ENCODE measurements around the gene NDOR1. TPM values are rescaled to one million over a fixed set of nuclear protein-coding genes. Genes with fewer than 3 reads are reported as not detected.

The NDOR1 gene
- total RNA-seq, 1 donor from 2014 or later = 28.0 TPM

DNA sequence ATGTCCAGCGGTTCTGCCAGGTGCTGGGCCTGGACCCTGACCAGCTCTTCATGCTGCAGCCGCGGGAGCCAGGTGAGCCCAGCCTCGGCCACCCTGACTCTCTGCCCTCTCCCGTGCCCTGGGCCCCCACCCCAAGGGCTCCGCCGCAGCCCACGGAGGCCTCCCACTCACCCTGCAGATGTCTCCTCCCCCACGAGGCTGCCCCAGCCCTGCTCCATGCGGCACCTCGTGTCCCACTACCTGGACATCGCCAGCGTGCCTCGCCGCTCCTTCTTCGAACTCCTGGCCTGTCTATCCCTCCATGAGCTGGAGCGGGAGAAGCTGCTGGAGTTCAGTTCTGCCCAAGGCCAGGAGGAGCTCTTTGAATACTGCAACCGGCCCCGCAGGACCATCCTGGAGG, 9.1 kb downstream of the NDOR1 start:
- no peaks in the 10 kb centered on the region for H3K27me3 Mint-ChIP-seq
- TF ChIP-seq, protein P1, sequence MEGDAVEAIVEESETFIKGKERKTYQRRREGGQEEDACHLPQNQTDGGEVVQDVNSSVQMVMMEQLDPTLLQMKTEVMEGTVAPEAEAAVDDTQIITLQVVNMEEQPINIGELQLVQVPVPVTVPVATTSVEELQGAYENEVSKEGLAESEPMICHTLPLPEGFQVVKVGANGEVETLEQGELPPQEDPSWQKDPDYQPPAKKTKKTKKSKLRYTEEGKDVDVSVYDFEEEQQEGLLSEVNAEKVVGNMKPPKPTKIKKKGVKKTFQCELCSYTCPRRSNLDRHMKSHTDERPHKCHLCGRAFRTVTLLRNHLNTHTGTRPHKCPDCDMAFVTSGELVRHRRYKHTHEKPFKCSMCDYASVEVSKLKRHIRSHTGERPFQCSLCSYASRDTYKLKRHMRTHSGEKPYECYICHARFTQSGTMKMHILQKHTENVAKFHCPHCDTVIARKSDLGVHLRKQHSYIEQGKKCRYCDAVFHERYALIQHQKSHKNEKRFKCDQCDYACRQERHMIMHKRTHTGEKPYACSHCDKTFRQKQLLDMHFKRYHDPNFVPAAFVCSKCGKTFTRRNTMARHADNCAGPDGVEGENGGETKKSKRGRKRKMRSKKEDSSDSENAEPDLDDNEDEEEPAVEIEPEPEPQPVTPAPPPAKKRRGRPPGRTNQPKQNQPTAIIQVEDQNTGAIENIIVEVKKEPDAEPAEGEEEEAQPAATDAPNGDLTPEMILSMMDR (conservative IDR thresholded peaks at IDR 0.05) = no peak
- no peaks in the 10 kb centered on the region for H3K9me3 Mint-ChIP-seq

DNA sequence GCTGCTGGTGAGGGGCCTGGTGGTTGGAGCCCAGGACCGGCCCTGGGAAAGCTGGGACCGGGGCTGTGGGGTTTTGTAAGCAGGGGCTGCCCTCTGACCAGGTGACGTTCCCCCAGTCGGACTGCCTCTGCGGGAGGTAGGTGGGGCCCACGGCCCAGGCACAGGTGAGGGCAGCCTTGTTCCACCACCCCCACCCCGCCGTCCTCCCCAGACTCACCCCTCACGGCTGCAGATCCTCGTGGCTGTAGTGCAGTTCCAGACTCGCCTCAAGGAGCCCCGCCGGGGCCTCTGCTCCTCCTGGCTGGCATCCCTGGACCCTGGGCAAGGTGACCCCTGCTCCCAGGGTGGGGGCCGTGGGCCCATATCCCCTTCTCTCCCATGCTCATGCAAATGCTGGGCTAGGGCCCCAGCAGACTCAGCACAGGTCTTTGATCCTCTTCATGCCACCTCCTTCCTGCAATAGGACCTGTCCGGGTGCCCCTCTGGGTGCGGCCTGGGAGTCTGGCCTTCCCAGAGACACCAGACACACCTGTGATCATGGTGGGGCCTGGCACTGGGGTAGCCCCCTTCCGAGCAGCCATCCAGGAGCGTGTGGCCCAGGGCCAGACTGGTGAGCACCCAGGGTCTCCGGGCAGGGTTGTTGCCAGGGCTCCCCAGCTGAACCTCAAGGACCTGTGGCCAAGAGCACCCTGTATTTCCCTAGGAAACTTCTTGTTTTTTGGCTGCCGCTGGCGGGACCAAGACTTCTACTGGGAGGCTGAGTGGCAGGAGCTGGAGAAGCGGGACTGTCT, 9.9 kb downstream of the NDOR1 start:
- Mint-ChIP-seq H3K27ac (no peak overlapping the region), H3K9me3 (no peaks in the 10 kb centered on the region), H3K36me3 (no peaks in the 10 kb centered on the region), H3K4me1 (ENCODE audit: unreplicated experiment) (peaks cover 3% of the 10 kb centered on the region), H3K4me3 (no peak overlapping the region), H3K27me3 (no peaks in the 10 kb centered on the region)
- DNase-seq (ENCODE audit: extremely low spot score, unreplicated experiment) = no peak
- TF ChIP-seq, protein P1 (conservative IDR thresholded peaks at IDR 0.05) = no peak

More for the DNA sequence above, 9.1 kb downstream of the NDOR1 start:
- Mint-ChIP-seq H3K27ac (no peak overlapping the region), H3K4me3 (no peak overlapping the region), H3K36me3 (no peaks in the 10 kb centered on the region), H3K4me1 (ENCODE audit: unreplicated experiment) (peaks cover 3% of the 10 kb centered on the region)
- DNase-seq (ENCODE audit: extremely low spot score, unreplicated experiment) = no peak

GRCh38 chr9:137216188-137216965, 10.9 kb downstream of the NDOR1 start:
- no peak overlapping the region for H3K4me3 Mint-ChIP-seq
- H3K4me1 Mint-ChIP-seq (ENCODE audit: unreplicated experiment) = peaks cover 3% of the 10 kb centered on the region
- TF ChIP-seq, protein P1 (conservative IDR thresholded peaks at IDR 0.05) = no peak
- H3K9me3 Mint-ChIP-seq = no peaks in the 10 kb centered on the region
- H3K27me3 Mint-ChIP-seq = no peaks in the 10 kb centered on the region
- H3K27ac Mint-ChIP-seq = no peak overlapping the region
- no peaks in the 10 kb centered on the region for H3K36me3 Mint-ChIP-seq
- DNase-seq (ENCODE audit: extremely low spot score, unreplicated experiment) = no peak

- H3K36me3 Mint-ChIP-seq = no peaks in the 10 kb centered on the region
- no peaks in the 10 kb centered on the region for H3K27me3 Mint-ChIP-seq
- TF ChIP-seq, protein P1 (conservative IDR thresholded peaks at IDR 0.05) = no peak
- peaks cover 3% of the 10 kb centered on the region for H3K4me1 Mint-ChIP-seq (ENCODE audit: unreplicated experiment)
- peak overlapping the region; percentile 91 for H3K27ac Mint-ChIP-seq
- H3K4me3 Mint-ChIP-seq = peak overlapping the region; percentile 74
- no peak for DNase-seq (ENCODE audit: extremely low spot score, unreplicated experiment)
- no peaks in the 10 kb centered on the region for H3K9me3 Mint-ChIP-seq
Observed at GRCh38 chr9:137217276-137218211, 12.0 kb downstream of the NDOR1 start.

- Mint-ChIP-seq H3K36me3 (no peaks in the 10 kb centered on the region), H3K9me3 (no peaks in the 10 kb centered on the region), H3K27ac (peak overlapping the region; percentile 43), H3K4me3 (no peak overlapping the region), H3K27me3 (no peaks in the 10 kb centered on the region), H3K4me1 (ENCODE audit: unreplicated experiment) (peaks cover 3% of the 10 kb centered on the region)
- TF ChIP-seq, protein P1 (conservative IDR thresholded peaks at IDR 0.05) = no peak
- no peak for DNase-seq (ENCODE audit: extremely low spot score, unreplicated experiment)
Observed at GRCh38 chr9:137218212-137218753, 12.8 kb downstream of the NDOR1 start.

Data from type B pancreatic cell (in vitro differentiated cells).